HepG2 (cell line): Measurements from ENCODE around the gene ZG16. TPM values are rescaled to one million over a fixed set of nuclear protein-coding genes. Genes with fewer than 3 reads are reported as not detected.

Source experiments
- ATAC-seq: fragments of 200-7000 bp; cut with Tn5 transposase; 3 replicates; pipeline ENCODE4 v1.9.1; 2020; ENCODE audit warnings: mild to moderate bottlenecking, moderate library complexity
- BruUV-seq: library from RNA; stranded (reverse); fragments of 400-500 nt; replicated peaks from 2 replicates; lab custom pipeline; 2021; lab: Mats Ljungman, UMichigan
- CTCF ChIA-PET: fragments of 300-600 bp; formaldehyde crosslinking; extraction: SDS; loops from one replicate; lab custom pipeline; 2021; ENCODE audit warnings: low total read pairs, inconsistent platforms, low intra/inter-chr PET ratio; lab: Yijun Ruan, JAX
- POLR2A ChIA-PET: fragments of 350-600 bp; sonication (Branson Sonifier 250); formaldehyde crosslinking; loops from one replicate; lab custom pipeline; 2020; ENCODE audit warnings: antibody characterized with exemption, inconsistent platforms; lab: Yijun Ruan, JAX
- DNase-seq: peaks from one replicate; pipeline ENCODE4 v3.0.0-alpha.2; 2015; ENCODE audit warnings: low spot score
- FAIRE-seq: peaks from 3 replicates; lab custom pipeline; 2011; peaks lifted over from hg19 to GRCh38; lab: Jason Lieb, UNC
- H2AFZ ChIP-seq: one replicate; pipeline ENCODE4 v1.6.1; 2011; ENCODE audit warnings: low read length, inconsistent platforms
- H3K27ac ChIP-seq: fragments of 300-600 bp; 3 replicates; pipeline ENCODE4 v1.8.0; 2011; ENCODE audit warnings: mixed run types, mild to moderate bottlenecking, mixed read lengths, low read length, inconsistent platforms; ENCODE audit not compliant: insufficient read depth; ENCODE audit errors: extremely low read length
- H3K27me3 ChIP-seq, 2 experiments: fragments of 200-600 bp in 1 of 2; 2 replicates in 1 of 2; 3 replicates in 1 of 2; pipeline versions ENCODE4 v1.6.0 to v1.8.0; 2011; ENCODE audit warnings: low read length in 2 of 2, mild to moderate bottlenecking in 2 of 2, moderate library complexity in 2 of 2, inconsistent platforms in 1 of 2; ENCODE audit not compliant: insufficient read depth in 2 of 2, control insufficient read depth in 1 of 2
- H3K36me3 ChIP-seq, 2 experiments: fragments of 200-600 bp in 1 of 2; replicated peaks in 1 of 2; 2 replicates in 1 of 2; 3 replicates in 1 of 2; pipeline versions ENCODE4 v1.5.1 to v1.8.0; 2011; ENCODE audit warnings: low read length in 2 of 2, inconsistent platforms in 1 of 2; ENCODE audit not compliant: insufficient read depth in 2 of 2, control insufficient read depth in 1 of 2
- H3K4me1 ChIP-seq: 2 replicates; pipeline ENCODE4 v1.5.1; 2012; ENCODE audit warnings: low read length, inconsistent platforms; ENCODE audit not compliant: insufficient read depth
- H3K4me2 ChIP-seq: 2 replicates; pipeline ENCODE4 v1.6.0; 2011; ENCODE audit warnings: low read depth, low read length, inconsistent platforms
- H3K4me3 ChIP-seq, 3 experiments: fragments of 200-600 bp in 1 of 3; sonication (generic), shearing (Covaris generic) in 1 of 3; replicated peaks in 1 of 3; 2 replicates each; pipeline ENCODE4 v1.5.1; 2011 to 2016; ENCODE audit warnings: low read length in 3 of 3, inconsistent platforms in 2 of 3, low read depth in 2 of 3, mild to moderate bottlenecking in 2 of 3, control low read depth in 1 of 3, mixed read lengths in 1 of 3; ENCODE audit not compliant: insufficient read depth in 1 of 3
- H3K79me2 ChIP-seq: one replicate; pipeline ENCODE4 v1.6.1; 2011; ENCODE audit warnings: low read length, inconsistent platforms; ENCODE audit not compliant: insufficient read depth
- H3K9ac ChIP-seq: 2 replicates; pipeline ENCODE4 v1.6.0; 2011; ENCODE audit warnings: mild to moderate bottlenecking, low read depth, low read length, inconsistent platforms; ENCODE audit not compliant: insufficient read depth
- H3K9me3 ChIP-seq: 2 replicates; pipeline ENCODE4 v1.5.1; 2012; ENCODE audit warnings: mild to moderate bottlenecking, low read length
- H4K20me1 ChIP-seq: 2 replicates; pipeline ENCODE4 v1.6.0; 2011; ENCODE audit warnings: inconsistent platforms, mild to moderate bottlenecking, low read length, moderate library complexity; ENCODE audit not compliant: insufficient read depth
- ELF4 ChIP-seq: sonication (generic); formaldehyde crosslinking; IDR thresholded peaks from 2 replicates; pipeline ENCODE4 v1.5.0; 2020; ENCODE audit warnings: missing genetic modification reagents, mild to moderate bottlenecking, moderate library complexity, borderline replicate concordance
- HMG20B ChIP-seq: conservative IDR thresholded peaks from 2 replicates; pipeline ENCODE4 v1.6.1; 2016; ENCODE audit warnings: missing genetic modification reagents, missing compliant biosample characterization
- KAT2B ChIP-seq: fragments of 150-350 bp; IDR thresholded peaks from 2 replicates; pipeline ENCODE4 v1.6.1; 2014; ENCODE audit warnings: low read depth, low read length, borderline replicate concordance
- KLF9 ChIP-seq: IDR thresholded peaks from 2 replicates; pipeline ENCODE4 v1.6.1; 2016; ENCODE audit warnings: low read depth
- MLLT10 ChIP-seq: sonication (generic); formaldehyde crosslinking; IDR thresholded peaks from 2 replicates; pipeline ENCODE4 v1.4.0; 2020; ENCODE audit warnings: missing genetic modification reagents
- MXD4 ChIP-seq: IDR thresholded peaks from 2 replicates; pipeline ENCODE4 v1.6.1; 2016; ENCODE audit warnings: mild to moderate bottlenecking, missing biosample characterization, missing genetic modification reagents
- NCOR1 ChIP-seq: fragments of 200-600 bp; sonication (generic); IDR thresholded peaks from 2 replicates; pipeline ENCODE4 v1.7.0; 2017; ENCODE audit warnings: antibody characterized with exemption, low read length, borderline replicate concordance
- ONECUT2 ChIP-seq: sonication (generic); formaldehyde crosslinking; IDR thresholded peaks from 2 replicates; pipeline ENCODE4 v1.4.0; 2020; ENCODE audit warnings: missing genetic modification reagents
- SPEN ChIP-seq: sonication (generic); formaldehyde crosslinking; IDR thresholded peaks from 2 replicates; pipeline ENCODE4 v1.5.1; 2020; ENCODE audit warnings: low read depth, mild to moderate bottlenecking, missing genetic modification reagents
- ZBTB21 ChIP-seq: sonication (generic); formaldehyde crosslinking; IDR thresholded peaks from 2 replicates; pipeline ENCODE4 v1.4.0; 2020; ENCODE audit warnings: missing genetic modification reagents
- ZFYVE20 ChIP-seq: sonication (generic); formaldehyde crosslinking; IDR thresholded peaks from 2 replicates; pipeline ENCODE4 v1.8.0; 2023; ENCODE audit warnings: low read depth, mild to moderate bottlenecking, moderate library complexity, missing genetic modification reagents, borderline replicate concordance
- ZNF24 ChIP-seq: fragments of 450-650 bp; IDR thresholded peaks from 2 replicates; pipeline ENCODE4 v1.6.1; 2017; ENCODE audit warnings: antibody characterized with exemption, mild to moderate bottlenecking
- WGBS: methylation state at CpG from one replicate; pipeline ENCODE4 v1.1.6; 2017; ENCODE audit warnings: low lambda C conversion rate; 5-methylcytosine and 5-hydroxymethylcytosine counted together
- in situ Hi-C: cut with HindIII; loops from 2 replicates; pipeline ENCODE4 v1.10.0; 2017; ENCODE audit warnings: low pct_unique_long_range_greater_than_20kb; ENCODE audit not compliant: extremely low pct_ligation_motif_present
- intact Hi-C: fragments of 100-400 bp; cut with micrococcal nuclease; formaldehyde crosslinking; loops from one replicate; pipeline ENCODE4 v1.10.0; 2022; ENCODE audit not compliant: unreplicated experiment
- polyA plus RNA-seq, 8 experiments: library from polyadenylated mRNA; depleted of rRNA in 3 of 8; stranded (reverse) in 7 of 8; unstranded in 1 of 8; fragments of >200 nt; fragmentation: Illumina TruSeq in 4 of 8; extraction: Trizol in 4 of 8; gene quantifications; 2 replicates each; pipeline versions ENCODE4 v1.2.1 to v1.2.3, GENCODE V29; 2011 to 2016; ENCODE audit warnings: low read depth in 4 of 8, missing spikeins in 1 of 8, mixed read lengths in 1 of 8; ENCODE audit not compliant: insufficient read depth in 1 of 8
- total RNA-seq, 5 experiments: library from RNA; depleted of rRNA; stranded (reverse); fragments of >200 nt; fragmentation: Illumina TruSeq; extraction: Trizol; gene quantifications; 2 replicates each; pipeline ENCODE4 v1.2.3, GENCODE V29; 2016; ENCODE audit warnings: low read depth in 1 of 5
- TF ChIP-seq, protein P1 (sequence below): sonication (generic); formaldehyde crosslinking; IDR thresholded peaks from 2 replicates; pipeline ENCODE4 v1.4.0; 2020; ENCODE audit warnings: missing genetic modification reagents, borderline replicate concordance
- TF ChIP-seq, protein P2 (sequence below): sonication (generic); formaldehyde crosslinking; IDR thresholded peaks from 2 replicates; pipeline ENCODE4 v1.4.0; 2020; ENCODE audit warnings: missing genetic modification reagents

Gene ZG16
- total and polyA plus RNA-seq, 2 of the 13 experiments (the other 11 are each of a cell fraction or from before 2014, with no cell fraction given), result 0.04 to 0.07 TPM

DNA sequence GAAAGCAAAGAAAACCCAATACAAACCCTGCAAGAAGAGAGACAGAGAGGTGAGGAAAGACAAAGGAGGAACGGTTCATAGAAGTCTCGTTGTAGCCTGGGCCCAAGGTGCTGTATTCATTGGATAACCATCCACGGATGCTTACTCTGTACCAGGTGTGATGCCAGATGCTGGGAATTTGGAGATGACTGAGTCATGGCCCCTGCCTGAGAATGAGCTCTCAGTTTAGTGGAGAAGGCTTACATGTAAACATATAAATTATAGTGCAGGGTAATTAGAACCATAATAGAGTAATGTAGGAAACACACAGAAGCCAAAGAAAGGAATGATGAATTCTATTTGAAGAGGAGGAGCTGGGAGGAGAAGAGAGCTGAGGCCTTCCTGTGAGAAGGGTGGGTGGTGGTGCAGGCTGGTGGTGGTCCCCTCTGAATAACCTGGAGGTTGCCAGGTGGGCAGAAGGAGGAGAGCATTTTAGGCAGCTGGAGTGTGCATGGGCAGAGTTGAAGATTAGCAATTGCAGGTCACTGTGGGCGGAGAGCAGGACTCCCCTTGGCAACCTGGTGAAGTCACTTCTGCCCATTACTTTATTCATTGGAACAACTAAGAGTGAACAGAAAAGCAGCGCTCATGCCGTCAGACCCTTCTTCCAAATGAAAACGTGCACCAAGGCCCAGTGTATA is 7.7 kb upstream of the ZG16 start:
- H2AFZ ChIP-seq, result no peak overlapping the region
- CTCF ChIA-PET, result no interaction called here
- no TSS peak for BruUV-seq
- H3K27me3 ChIP-seq, result no peaks in the 10 kb centered on the region; a peak in 1 of 5 replicates
- no peaks in the 10 kb centered on the region for H3K9me3 ChIP-seq
- no peak overlapping the region for H3K4me3 ChIP-seq
- H4K20me1 ChIP-seq, result no peaks in the 10 kb centered on the region
- ATAC-seq (no peak), FAIRE-seq (no peak), DNase-seq (no peak)
- no peak overlapping the region for H3K27ac ChIP-seq
- POLR2A ChIA-PET, result interaction anchor here (1.1 kb wide), 1 partner anchor 12 kb away, joined by 4 read pairs; no protein-coding TSS in a partner anchor
- no peaks in the 10 kb centered on the region for H3K79me2 ChIP-seq
- no peak for TF ChIP-seq NCOR1
- no peak for TF ChIP-seq KLF9 (CRISPR knock-in tag)
- no peak for TF ChIP-seq SPEN (CRISPR knock-in tag)
- no peak for TF ChIP-seq KAT2B
- TF ChIP-seq ELF4 (CRISPR knock-in tag), result no peak
- TF ChIP-seq HMG20B (CRISPR knock-in tag), result no peak
- no peak for TF ChIP-seq MLLT10
- TF ChIP-seq, protein P1, sequence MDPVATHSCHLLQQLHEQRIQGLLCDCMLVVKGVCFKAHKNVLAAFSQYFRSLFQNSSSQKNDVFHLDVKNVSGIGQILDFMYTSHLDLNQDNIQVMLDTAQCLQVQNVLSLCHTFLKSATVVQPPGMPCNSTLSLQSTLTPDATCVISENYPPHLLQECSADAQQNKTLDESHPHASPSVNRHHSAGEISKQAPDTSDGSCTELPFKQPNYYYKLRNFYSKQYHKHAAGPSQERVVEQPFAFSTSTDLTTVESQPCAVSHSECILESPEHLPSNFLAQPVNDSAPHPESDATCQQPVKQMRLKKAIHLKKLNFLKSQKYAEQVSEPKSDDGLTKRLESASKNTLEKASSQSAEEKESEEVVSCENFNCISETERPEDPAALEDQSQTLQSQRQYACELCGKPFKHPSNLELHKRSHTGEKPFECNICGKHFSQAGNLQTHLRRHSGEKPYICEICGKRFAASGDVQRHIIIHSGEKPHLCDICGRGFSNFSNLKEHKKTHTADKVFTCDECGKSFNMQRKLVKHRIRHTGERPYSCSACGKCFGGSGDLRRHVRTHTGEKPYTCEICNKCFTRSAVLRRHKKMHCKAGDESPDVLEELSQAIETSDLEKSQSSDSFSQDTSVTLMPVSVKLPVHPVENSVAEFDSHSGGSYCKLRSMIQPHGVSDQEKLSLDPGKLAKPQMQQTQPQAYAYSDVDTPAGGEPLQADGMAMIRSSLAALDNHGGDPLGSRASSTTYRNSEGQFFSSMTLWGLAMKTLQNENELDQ, result no peak
- no peak for TF ChIP-seq MXD4 (CRISPR knock-in tag)
- TF ChIP-seq, protein P2, sequence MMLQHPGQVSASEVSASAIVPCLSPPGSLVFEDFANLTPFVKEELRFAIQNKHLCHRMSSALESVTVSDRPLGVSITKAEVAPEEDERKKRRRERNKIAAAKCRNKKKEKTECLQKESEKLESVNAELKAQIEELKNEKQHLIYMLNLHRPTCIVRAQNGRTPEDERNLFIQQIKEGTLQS (CRISPR knock-in tag), result no peak
- no peak for TF ChIP-seq ZNF24
- TF ChIP-seq ZFYVE20, result no peak
- no peak for TF ChIP-seq ONECUT2
- TF ChIP-seq ZBTB21 (CRISPR knock-in tag), result no peak
- 51% methylated on average over 7 of the region's 7 CpGs for WGBS
- peaks cover 68% of the 10 kb centered on the region for H3K4me1 ChIP-seq
- in situ Hi-C loops, result no loop called here
- H3K4me2 ChIP-seq, result no peak overlapping the region
- no peak overlapping the region for H3K9ac ChIP-seq
- intact Hi-C loops, result no loop called here
- H3K36me3 ChIP-seq, result no peaks in the 10 kb centered on the region
